Vagina (tissue), 2 donors: ENCODE results near the gene PTPRK. TPM values are rescaled to one million over a fixed set of nuclear protein-coding genes. Genes with fewer than 3 reads are reported as not detected.

ENCODE experiments used
- DNase-seq, 2 donors: peaks; one replicate each; pipeline ENCODE4 v3.0.0-alpha.2; 2017; ENCODE audit errors: extremely low spot score in 2 of 2
- H3K27ac ChIP-seq: fragments of 200-600 bp; sonication (generic); one replicate; pipeline ENCODE4 v1.5.1; 2019
- H3K27me3 ChIP-seq: fragments of 200-600 bp; sonication (generic); one replicate; pipeline ENCODE4 v1.5.1; 2019
- H3K36me3 ChIP-seq, 2 donors: fragments of 200-600 bp; sonication (generic); one replicate each; pipeline ENCODE4 v1.5.1; 2017 to 2019
- H3K4me1 ChIP-seq: fragments of 200-600 bp; sonication (generic); one replicate; pipeline ENCODE4 v1.5.1; 2019
- H3K4me3 ChIP-seq, 2 donors: fragments of 200-600 bp; sonication (generic); 1 replicate in 1 of 2; 2 replicates in 1 of 2; pipeline ENCODE4 v1.5.1; 2016 to 2019
- H3K9me3 ChIP-seq: fragments of 200-600 bp; sonication (generic); one replicate; pipeline ENCODE4 v1.5.1; 2019
- POLR2A ChIP-seq, 2 donors: fragments of 450-650 bp; IDR thresholded peaks; one replicate each; pipeline ENCODE4 v1.6.1; 2017; ENCODE audit warnings: antibody characterized with exemption in 2 of 2, mild to moderate bottlenecking in 2 of 2, moderate library complexity in 2 of 2
- POLR2AphosphoS5 ChIP-seq, 2 donors: sonication (generic); formaldehyde crosslinking; IDR thresholded peaks; one replicate each; pipeline ENCODE4 v1.9.0; 2017; ENCODE audit warnings: antibody characterized with exemption in 2 of 2, mild to moderate bottlenecking in 2 of 2, low read depth in 1 of 2; ENCODE audit not compliant: insufficient read depth in 1 of 2
- intact Hi-C: fragments of 100-400 bp; cut with DNase I; formaldehyde crosslinking; loops from one replicate; pipeline ENCODE4 v1.15.1; 2023
- total RNA-seq: library from RNA; depleted of rRNA; stranded (reverse); fragments of >200 nt; gene quantifications from one replicate; pipeline ENCODE4 v1.2.3, GENCODE V29; 2016
- TF ChIP-seq, protein P1 (sequence below), 3 experiments: fragments of 450-650 bp in 2 of 3; fragments of 200-600 bp in 1 of 3; sonication (generic) in 1 of 3; IDR thresholded peaks; one replicate each; pipeline ENCODE4 v1.5.1; 2017 to 2019; ENCODE audit warnings: antibody characterized with exemption in 3 of 3, mild to moderate bottlenecking in 2 of 3, moderate library complexity in 2 of 3

The PTPRK gene
- total RNA-seq, 1 donor from 2014 or later = 82.5 TPM

DNA sequence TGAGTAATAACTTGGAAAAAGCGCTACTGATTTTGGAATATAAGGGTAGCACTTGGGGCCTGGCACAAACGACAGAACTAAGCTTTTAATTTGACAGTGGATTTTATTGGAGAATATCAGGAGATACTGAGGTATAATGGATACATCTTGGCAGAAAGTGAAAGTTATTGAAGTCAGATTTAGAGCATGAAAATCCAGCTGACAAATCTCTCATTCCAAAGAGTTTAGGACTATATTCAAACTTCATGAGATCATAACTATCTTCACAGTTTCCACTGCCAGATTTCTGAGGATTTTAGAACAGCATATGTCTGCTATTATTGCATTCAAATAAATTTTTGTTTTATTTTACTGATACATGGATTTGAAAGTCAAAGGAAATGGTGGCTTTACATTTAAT, 487.2 kb downstream of the PTPRK start:
- Histone ChIP-seq H3K27ac (no peak overlapping the region), H3K27me3 (no peaks in the 10 kb centered on the region), H3K4me3 (no peak overlapping the region), H3K4me1 (no peaks in the 10 kb centered on the region), H3K36me3 (no peaks in the 10 kb centered on the region), H3K9me3 (no peaks in the 10 kb centered on the region)
- intact Hi-C loops = no loop called here
- no peak for TF ChIP-seq POLR2A (IDR thresholded peaks at IDR 0.05)
- no peak for TF ChIP-seq POLR2AphosphoS5 (IDR thresholded peaks at IDR 0.05; ENCODE audit: insufficient read depth in 1 of 2, low read depth in 1 of 2)
- TF ChIP-seq, protein P1, sequence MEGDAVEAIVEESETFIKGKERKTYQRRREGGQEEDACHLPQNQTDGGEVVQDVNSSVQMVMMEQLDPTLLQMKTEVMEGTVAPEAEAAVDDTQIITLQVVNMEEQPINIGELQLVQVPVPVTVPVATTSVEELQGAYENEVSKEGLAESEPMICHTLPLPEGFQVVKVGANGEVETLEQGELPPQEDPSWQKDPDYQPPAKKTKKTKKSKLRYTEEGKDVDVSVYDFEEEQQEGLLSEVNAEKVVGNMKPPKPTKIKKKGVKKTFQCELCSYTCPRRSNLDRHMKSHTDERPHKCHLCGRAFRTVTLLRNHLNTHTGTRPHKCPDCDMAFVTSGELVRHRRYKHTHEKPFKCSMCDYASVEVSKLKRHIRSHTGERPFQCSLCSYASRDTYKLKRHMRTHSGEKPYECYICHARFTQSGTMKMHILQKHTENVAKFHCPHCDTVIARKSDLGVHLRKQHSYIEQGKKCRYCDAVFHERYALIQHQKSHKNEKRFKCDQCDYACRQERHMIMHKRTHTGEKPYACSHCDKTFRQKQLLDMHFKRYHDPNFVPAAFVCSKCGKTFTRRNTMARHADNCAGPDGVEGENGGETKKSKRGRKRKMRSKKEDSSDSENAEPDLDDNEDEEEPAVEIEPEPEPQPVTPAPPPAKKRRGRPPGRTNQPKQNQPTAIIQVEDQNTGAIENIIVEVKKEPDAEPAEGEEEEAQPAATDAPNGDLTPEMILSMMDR (IDR thresholded peaks at IDR 0.05) = no peak
- DNase-seq = no peak

DNA sequence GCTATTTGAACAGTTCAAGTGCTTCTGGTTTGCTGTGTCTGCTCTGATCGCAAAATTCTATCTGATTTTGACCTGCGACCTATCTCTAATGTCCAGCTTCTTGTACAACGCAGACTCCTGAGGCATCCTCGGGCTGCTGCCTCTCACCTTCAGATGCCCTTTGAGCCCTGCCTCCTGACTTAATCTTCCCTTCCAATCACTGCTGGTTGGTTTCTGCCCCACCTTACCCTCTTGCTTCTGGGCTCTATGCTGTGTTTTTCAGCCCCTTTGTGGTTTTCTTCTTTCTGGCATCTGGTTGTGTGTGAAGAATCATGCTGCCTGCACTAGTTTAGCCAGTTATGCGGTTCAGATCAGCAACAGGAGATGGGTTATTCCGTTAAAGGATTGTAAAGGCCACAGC, 488.4 kb downstream of the PTPRK start:
- intact Hi-C loops = no loop called here
- no peak for DNase-seq
- Histone ChIP-seq H3K27ac (no peak overlapping the region), H3K9me3 (no peaks in the 10 kb centered on the region), H3K4me1 (no peaks in the 10 kb centered on the region), H3K36me3 (no peaks in the 10 kb centered on the region), H3K27me3 (no peaks in the 10 kb centered on the region), H3K4me3 (no peak overlapping the region)
- TF ChIP-seq, protein P1 (IDR thresholded peaks at IDR 0.05) = no peak
- TF ChIP-seq POLR2A (IDR thresholded peaks at IDR 0.05) = no peak
- TF ChIP-seq POLR2AphosphoS5 (IDR thresholded peaks at IDR 0.05; ENCODE audit: insufficient read depth in 1 of 2, low read depth in 1 of 2) = no peak

DNA sequence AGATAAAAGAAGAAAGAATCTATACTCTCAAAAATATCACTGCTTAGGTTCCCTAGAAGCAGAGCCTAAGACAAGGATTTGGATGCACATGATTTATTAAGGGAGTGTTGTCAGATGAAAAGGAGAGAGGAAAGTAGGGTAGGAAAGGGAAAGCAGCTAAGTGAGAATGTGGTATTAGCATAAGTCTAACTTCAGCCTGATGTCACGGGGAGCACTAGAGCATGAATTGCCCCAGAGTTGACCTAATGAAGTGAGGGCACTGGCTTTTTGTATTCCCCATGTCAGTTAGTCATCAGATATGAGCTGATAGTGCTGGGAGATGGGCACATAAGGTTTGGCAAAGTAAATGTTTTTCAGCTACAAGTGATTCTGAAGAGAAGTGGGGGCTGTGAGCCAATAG, 490.6 kb downstream of the PTPRK start:
- Histone ChIP-seq H3K9me3 (no peaks in the 10 kb centered on the region), H3K4me1 (no peaks in the 10 kb centered on the region), H3K36me3 (no peaks in the 10 kb centered on the region), H3K27ac (no peak overlapping the region), H3K27me3 (no peaks in the 10 kb centered on the region), H3K4me3 (no peak overlapping the region)
- no peak for DNase-seq
- intact Hi-C loops = no loop called here
- TF ChIP-seq POLR2A (IDR thresholded peaks at IDR 0.05) = no peak
- no peak for TF ChIP-seq POLR2AphosphoS5 (IDR thresholded peaks at IDR 0.05; ENCODE audit: insufficient read depth in 1 of 2, low read depth in 1 of 2)
- TF ChIP-seq, protein P1 (IDR thresholded peaks at IDR 0.05) = no peak

DNA sequence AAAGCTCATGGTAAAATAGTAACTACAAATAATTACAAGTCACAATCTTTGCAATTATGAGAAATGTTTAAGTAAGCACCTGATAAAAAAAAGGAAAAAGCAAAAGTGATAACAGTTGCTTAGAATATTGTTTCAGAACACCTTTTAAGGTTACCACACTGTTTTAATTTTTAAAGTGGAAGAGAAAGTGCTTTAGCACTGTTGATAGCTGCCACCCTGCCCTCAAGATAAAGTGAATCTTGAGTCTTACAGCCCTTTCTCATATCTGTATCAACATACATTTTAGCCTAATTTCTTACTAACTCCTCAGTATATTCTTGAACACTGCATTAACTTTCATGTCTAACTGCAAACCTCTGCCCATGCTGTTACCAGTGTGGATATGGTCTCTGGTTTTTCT, 492.2 kb downstream of the PTPRK start:
- no peak for TF ChIP-seq POLR2AphosphoS5 (IDR thresholded peaks at IDR 0.05; ENCODE audit: insufficient read depth in 1 of 2, low read depth in 1 of 2)
- TF ChIP-seq, protein P1 (IDR thresholded peaks at IDR 0.05) = no peak
- TF ChIP-seq POLR2A (IDR thresholded peaks at IDR 0.05) = no peak
- H3K27me3 ChIP-seq = no peaks in the 10 kb centered on the region

DNA sequence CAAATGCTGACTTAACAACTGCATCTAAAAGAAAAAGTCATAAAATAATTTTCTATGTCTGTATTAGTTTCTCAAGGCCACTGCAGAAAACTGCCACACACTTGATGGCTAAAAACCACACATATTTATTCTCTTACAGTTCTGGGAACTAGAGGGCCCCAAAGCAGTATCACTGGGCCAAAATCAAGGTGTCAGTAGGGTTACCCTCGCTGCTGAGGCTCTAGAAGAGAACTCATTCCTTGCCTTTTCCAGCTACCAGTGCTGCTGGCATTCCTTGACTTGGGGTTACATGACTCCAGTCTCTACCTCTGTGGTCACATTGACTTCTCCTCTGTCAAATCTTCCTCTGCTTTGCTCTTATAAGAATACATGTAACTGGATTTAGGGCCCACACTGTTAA, 494.9 kb downstream of the PTPRK start:
- no peak overlapping the region for H3K4me3 ChIP-seq
- no peak for TF ChIP-seq POLR2AphosphoS5 (IDR thresholded peaks at IDR 0.05; ENCODE audit: insufficient read depth in 1 of 2, low read depth in 1 of 2)
- TF ChIP-seq, protein P1 (IDR thresholded peaks at IDR 0.05) = no peak
- TF ChIP-seq POLR2A (IDR thresholded peaks at IDR 0.05) = no peak
- intact Hi-C loops = no loop called here
- no peaks in the 10 kb centered on the region for H3K4me1 ChIP-seq
- no peaks in the 10 kb centered on the region for H3K36me3 ChIP-seq
- no peaks in the 10 kb centered on the region for H3K9me3 ChIP-seq
- DNase-seq = no peak
- H3K27ac ChIP-seq = no peak overlapping the region
- no peaks in the 10 kb centered on the region for H3K27me3 ChIP-seq

More for the DNA sequence above, 492.2 kb downstream of the PTPRK start:
- H3K36me3 ChIP-seq = no peaks in the 10 kb centered on the region
- intact Hi-C loops = no loop called here
- DNase-seq = no peak
- H3K27ac ChIP-seq = no peak overlapping the region
- H3K4me3 ChIP-seq = no peak overlapping the region
- H3K4me1 ChIP-seq = no peaks in the 10 kb centered on the region
- no peaks in the 10 kb centered on the region for H3K9me3 ChIP-seq
